CD14-positive monocyte (primary cell): ENCODE measurements around the gene DAO. TPM values are rescaled to one million over a fixed set of nuclear protein-coding genes. Genes with fewer than 3 reads are reported as not detected.

Experiments
- DNase-seq, 3 donors: peaks; one replicate each; pipeline ENCODE4 v3.0.0-alpha.2; 2011 to 2022
- H2AFZ ChIP-seq: 2 replicates; pipeline ENCODE4 v1.6.0; 2012; ENCODE audit warnings: mild to moderate bottlenecking, low read depth, low read length, inconsistent platforms; ENCODE audit not compliant: insufficient read depth, poor library complexity, severe bottlenecking
- H3K27ac ChIP-seq, 2 donors: 1 replicate in 1 of 2; 2 replicates in 1 of 2; pipeline ENCODE4 v1.5.1; 2012 to 2013; ENCODE audit warnings: low read length in 2 of 2, control low read depth in 1 of 2, inconsistent platforms in 1 of 2, low read depth in 1 of 2, mild to moderate bottlenecking in 1 of 2
- H3K27me3 ChIP-seq, 2 donors: one replicate each; pipeline versions ENCODE4 v1.6.0 to v1.6.1; 2011 to 2013; ENCODE audit warnings: low read length in 2 of 2; ENCODE audit not compliant: control insufficient read depth in 2 of 2, insufficient read depth in 2 of 2
- H3K36me3 ChIP-seq, 2 donors: replicated peaks in 1 of 2; 1 replicate in 1 of 2; 2 replicates in 1 of 2; pipeline versions ENCODE4 v1.5.1 to v1.6.1; 2012 to 2013; ENCODE audit warnings: low read length in 2 of 2, control low read depth in 1 of 2, inconsistent platforms in 1 of 2, mild to moderate bottlenecking in 1 of 2; ENCODE audit not compliant: insufficient read depth in 2 of 2, control insufficient read depth in 1 of 2
- H3K4me1 ChIP-seq, 2 donors: 1 replicate in 1 of 2; 2 replicates in 1 of 2; pipeline versions ENCODE4 v1.5.1 to v1.6.1; 2012 to 2013; ENCODE audit warnings: low read length in 2 of 2, control low read depth in 1 of 2, inconsistent platforms in 1 of 2, mild to moderate bottlenecking in 1 of 2, moderate library complexity in 1 of 2; ENCODE audit not compliant: insufficient read depth in 2 of 2, control insufficient read depth in 1 of 2
- H3K4me2 ChIP-seq: replicated peaks from 2 replicates; pipeline ENCODE3; 2012; ENCODE audit warnings: low read length, moderate library complexity, mild to moderate bottlenecking; ENCODE audit not compliant: poor library complexity, severe bottlenecking; ENCODE audit errors: extremely low read depth
- H3K4me3 ChIP-seq, 3 experiments: fragments of 200-600 bp in 1 of 3; sonication (generic) in 1 of 3; replicated peaks in 1 of 3; 1 replicate in 2 of 3; 2 replicates in 1 of 3; pipeline ENCODE4 v1.5.1; 2011 to 2013; ENCODE audit warnings: low read length in 3 of 3, mild to moderate bottlenecking in 3 of 3, control low read depth in 2 of 3, low read depth in 2 of 3, inconsistent platforms in 1 of 3, moderate library complexity in 1 of 3
- H3K79me2 ChIP-seq: 2 replicates; pipeline ENCODE4 v1.6.0; 2012; ENCODE audit warnings: mild to moderate bottlenecking, control low read depth, inconsistent platforms, low read length, moderate library complexity; ENCODE audit not compliant: insufficient read depth
- H3K9ac ChIP-seq: 2 replicates; pipeline ENCODE4 v1.6.0; 2017; ENCODE audit warnings: low read length, mild to moderate bottlenecking; ENCODE audit not compliant: insufficient read depth, poor library complexity, severe bottlenecking
- H3K9me3 ChIP-seq, 2 donors: replicated peaks in 1 of 2; 1 replicate in 1 of 2; 2 replicates in 1 of 2; pipeline versions ENCODE4 v1.5.1 to v1.6.1; 2012 to 2013; ENCODE audit warnings: low read length in 2 of 2, control low read depth in 1 of 2; ENCODE audit not compliant: control insufficient read depth in 1 of 2, insufficient read depth in 1 of 2
- H4K20me1 ChIP-seq: 2 replicates; pipeline ENCODE4 v1.6.0; 2012; ENCODE audit warnings: mild to moderate bottlenecking, low read length, control low read depth, moderate library complexity; ENCODE audit not compliant: insufficient read depth
- H3K27ac Mint-ChIP-seq, 7 donors: one replicate each; pipeline ENCODE4 v1.8.0; 2020; ENCODE audit warnings: mild to moderate bottlenecking in 7 of 7, mixed read lengths in 7 of 7, moderate library complexity in 6 of 7, inconsistent platforms in 2 of 7
- H3K27me3 Mint-ChIP-seq, 3 donors: one replicate each; pipeline ENCODE4 v1.8.0; 2021 to 2022; ENCODE audit warnings: low read depth in 3 of 3, mild to moderate bottlenecking in 3 of 3, mixed read lengths in 3 of 3, moderate library complexity in 3 of 3, inconsistent platforms in 1 of 3
- H3K36me3 Mint-ChIP-seq, 2 donors: one replicate each; pipeline ENCODE4 v1.8.0; 2020; ENCODE audit warnings: mixed read lengths in 2 of 2, inconsistent platforms in 1 of 2, mild to moderate bottlenecking in 1 of 2
- H3K4me1 Mint-ChIP-seq: one replicate; pipeline ENCODE4 v1.8.0; 2020; ENCODE audit warnings: mild to moderate bottlenecking, mixed read lengths
- H3K4me3 Mint-ChIP-seq, 2 donors: one replicate each; pipeline ENCODE4 v1.8.0; 2020; ENCODE audit warnings: mild to moderate bottlenecking in 2 of 2, mixed read lengths in 2 of 2, moderate library complexity in 1 of 2
- H3K9me3 Mint-ChIP-seq, 7 donors: one replicate each; pipeline ENCODE4 v1.8.0; 2020 to 2022; ENCODE audit warnings: mixed read lengths in 7 of 7, mild to moderate bottlenecking in 6 of 7, moderate library complexity in 6 of 7, inconsistent platforms in 2 of 7
- CTCF ChIP-seq: fragments of 200-600 bp; IDR thresholded peaks from one replicate; pipeline ENCODE4 v1.8.0; 2022; ENCODE audit warnings: antibody characterized with exemption, mild to moderate bottlenecking
- WGBS: methylation state at CpG from one replicate; pipeline ENCODE4 v1.1.5; 2013; ENCODE audit warnings: missing lambda C conversion rate; ENCODE audit not compliant: insufficient coverage; 5-methylcytosine and 5-hydroxymethylcytosine counted together
- intact Hi-C, 2 donors: fragments of 100-400 bp; cut with micrococcal nuclease; formaldehyde crosslinking; loops; one replicate each; pipeline versions ENCODE4 v1.15.0 to v1.15.1; 2023
- polyA plus RNA-seq, 3 donors: library from polyadenylated mRNA; depleted of rRNA in 1 of 3; unstranded in 2 of 3; stranded (reverse) in 1 of 3; fragments of 300-500 nt in 2 of 3; fragments of >200 nt in 1 of 3; fragmentation: Illumina TruSeq in 2 of 3; gene quantifications; 1 replicate in 2 of 3; 2 replicates in 1 of 3; pipeline ENCODE4 v1.2.3, GENCODE V29; 2012 to 2021

Gene DAO
- polyA plus RNA-seq, 3 donors, result not detected

GRCh38 chr12:108856428-108857157, 23.3 kb upstream of the DAO start:
- Histone ChIP-seq H3K4me2 (peak overlapping the region; percentile 73), H3K9ac (peak overlapping the region; percentile 92), H4K20me1 (peaks cover 14% of the 10 kb centered on the region), H3K4me1 (peaks cover 71 to 77% of the 10 kb centered on the region in 2 donors), H3K27ac (peak overlapping the region; percentile 70 to 98), H3K27me3 (no peaks in the 10 kb centered on the region), H3K9me3 (no peaks in the 10 kb centered on the region), H3K79me2 (peaks cover 53% of the 10 kb centered on the region), H3K4me3 (peak overlapping the region; percentile 79 to 89 (median 82)), H3K36me3 (peaks cover 9 to 18% of the 10 kb centered on the region in 2 donors), H2AFZ (no peak overlapping the region)
- no peaks in the 10 kb centered on the region for H3K9me3 Mint-ChIP-seq
- intact Hi-C loops, result loop anchor here (5.0 to 10.0 kb wide), 6 partner anchors 34 to 991 kb away; partner anchors contain the start of genes ALKBH2 (in 1 of the 2), CORO1C (in 1 of the 2), ISCU (in 1 of the 2) and SART3 (in 1 of the 2)
- WGBS, result 10% methylated on average over 24 of the region's 24 CpGs
- no peak for TF ChIP-seq CTCF
- H3K36me3 Mint-ChIP-seq, result peaks cover 38 to 42% of the 10 kb centered on the region in 2 donors
- peak overlapping the region; percentile 94 to 99 (median 98) for H3K27ac Mint-ChIP-seq
- peaks cover 0 to 2% (median 0%) of the 10 kb centered on the region in 3 donors for H3K27me3 Mint-ChIP-seq
- H3K4me3 Mint-ChIP-seq, result peak overlapping the region; percentile 97 to 100
- peaks cover 74% of the 10 kb centered on the region for H3K4me1 Mint-ChIP-seq
- DNase-seq, result peak; percentile 84 to 93 (median 90)

GRCh38 chr12:108857158-108857407, 22.8 kb upstream of the DAO start:
- peak overlapping the region; percentile 79 to 89 (median 82) for H3K4me3 ChIP-seq
- H3K36me3 Mint-ChIP-seq, result peaks cover 34 to 39% of the 10 kb centered on the region in 2 donors
- H3K27me3 Mint-ChIP-seq, result peaks cover 0 to 2% (median 0%) of the 10 kb centered on the region in 3 donors
- peak overlapping the region; percentile 97 to 100 for H3K4me3 Mint-ChIP-seq
- WGBS, result 0% methylated on average over 30 of the region's 30 CpGs
- H3K27ac ChIP-seq, result peak overlapping the region; percentile 70 to 98
- H3K9me3 Mint-ChIP-seq, result no peaks in the 10 kb centered on the region
- peaks cover 48% of the 10 kb centered on the region for H3K79me2 ChIP-seq
- peaks cover 7 to 13% of the 10 kb centered on the region in 2 donors for H3K36me3 ChIP-seq
- H3K9me3 ChIP-seq, result no peaks in the 10 kb centered on the region
- intact Hi-C loops, result loop anchor here (5.0 to 10.0 kb wide), 6 partner anchors 35 to 990 kb away; partner anchors contain the start of genes ALKBH2 (in 1 of the 2), CORO1C (in 1 of the 2), ISCU (in 1 of the 2) and SART3 (in 1 of the 2)
- no peak for TF ChIP-seq CTCF
- peak overlapping the region; percentile 73 for H3K4me2 ChIP-seq
- H3K27me3 ChIP-seq, result no peaks in the 10 kb centered on the region
- H4K20me1 ChIP-seq, result peaks cover 14% of the 10 kb centered on the region
- H3K4me1 Mint-ChIP-seq, result peaks cover 75% of the 10 kb centered on the region
- H3K4me1 ChIP-seq, result peaks cover 74 to 82% of the 10 kb centered on the region in 2 donors
- no peak for DNase-seq
- peak overlapping the region; percentile 92 for H3K9ac ChIP-seq
- H3K27ac Mint-ChIP-seq, result peak overlapping the region; percentile 94 to 99 (median 98)
- no peak overlapping the region for H2AFZ ChIP-seq
